ENCODE results near the gene CRYGC.
"Not testable (repeated sequence)": the region's sequence is repeated elsewhere in the genome, so short reads cannot be mapped to it uniquely, and the experiment has no call there.

Gene CRYGC

DNA sequence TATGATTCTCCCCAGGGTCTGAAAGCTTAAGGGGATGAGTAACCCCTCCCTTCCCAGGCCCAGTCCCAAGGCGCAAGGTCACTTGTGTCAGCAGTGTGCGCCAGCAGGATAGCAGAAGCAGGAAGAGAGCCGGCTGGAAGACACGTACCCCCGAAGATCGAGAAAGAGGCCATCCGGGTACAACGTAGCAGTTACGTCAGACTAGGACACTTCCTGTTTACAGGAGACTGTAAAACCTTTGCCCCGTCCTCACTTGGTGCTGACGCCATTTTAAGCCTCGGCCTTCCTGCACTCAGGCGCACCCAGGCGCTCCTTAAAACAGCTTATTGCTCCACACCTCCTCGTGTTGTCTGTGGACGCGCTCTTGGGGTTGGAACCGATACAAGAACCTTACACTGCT is 9.8 kb upstream of the CRYGC start:
- DNase-seq = no peak
- intact Hi-C loops (cut with DNase I) = no loop called here

DNA sequence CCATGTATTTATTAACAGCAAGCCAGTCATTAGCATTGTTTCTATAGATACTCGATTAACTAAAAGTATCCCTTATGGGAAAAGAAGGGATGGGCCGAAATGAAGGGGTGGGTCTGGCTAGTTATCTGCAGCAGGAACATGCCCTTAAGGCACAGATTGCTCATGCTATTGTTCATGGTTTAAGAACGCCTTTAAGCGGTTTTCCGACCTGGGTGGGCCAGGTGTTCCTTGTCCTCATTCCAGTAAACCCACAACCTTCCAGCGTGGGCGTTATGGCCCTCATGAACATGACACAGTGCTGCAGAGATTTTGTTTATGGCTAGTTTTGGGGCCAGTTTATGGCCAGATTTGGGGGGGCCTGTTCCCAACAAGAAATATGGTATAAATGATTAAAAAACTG is 8.7 kb upstream of the CRYGC start:
- DNase-seq; intact Hi-C loops (cut with DNase I): not testable (repeated sequence)

DNA sequence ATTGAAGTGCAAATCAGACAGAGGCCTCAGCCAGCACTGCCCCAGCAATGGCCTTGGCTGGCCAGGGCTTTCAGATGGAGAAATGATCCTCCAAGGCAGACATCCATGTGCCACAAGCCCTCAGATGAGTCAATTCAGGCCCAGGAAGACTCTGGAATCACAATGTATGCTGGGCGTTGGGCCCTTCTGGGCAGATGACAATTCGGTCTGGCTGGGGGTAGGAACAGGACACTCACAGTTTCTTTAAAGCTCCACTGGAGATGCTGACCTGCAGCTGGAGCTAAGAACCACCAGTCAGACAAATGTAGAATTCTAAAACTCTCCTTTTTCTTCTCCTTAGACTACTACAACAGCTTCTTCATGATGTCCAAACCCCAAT is 7.1 kb upstream of the CRYGC start:
- intact Hi-C loops (cut with DNase I) = no loop called here

DNA sequence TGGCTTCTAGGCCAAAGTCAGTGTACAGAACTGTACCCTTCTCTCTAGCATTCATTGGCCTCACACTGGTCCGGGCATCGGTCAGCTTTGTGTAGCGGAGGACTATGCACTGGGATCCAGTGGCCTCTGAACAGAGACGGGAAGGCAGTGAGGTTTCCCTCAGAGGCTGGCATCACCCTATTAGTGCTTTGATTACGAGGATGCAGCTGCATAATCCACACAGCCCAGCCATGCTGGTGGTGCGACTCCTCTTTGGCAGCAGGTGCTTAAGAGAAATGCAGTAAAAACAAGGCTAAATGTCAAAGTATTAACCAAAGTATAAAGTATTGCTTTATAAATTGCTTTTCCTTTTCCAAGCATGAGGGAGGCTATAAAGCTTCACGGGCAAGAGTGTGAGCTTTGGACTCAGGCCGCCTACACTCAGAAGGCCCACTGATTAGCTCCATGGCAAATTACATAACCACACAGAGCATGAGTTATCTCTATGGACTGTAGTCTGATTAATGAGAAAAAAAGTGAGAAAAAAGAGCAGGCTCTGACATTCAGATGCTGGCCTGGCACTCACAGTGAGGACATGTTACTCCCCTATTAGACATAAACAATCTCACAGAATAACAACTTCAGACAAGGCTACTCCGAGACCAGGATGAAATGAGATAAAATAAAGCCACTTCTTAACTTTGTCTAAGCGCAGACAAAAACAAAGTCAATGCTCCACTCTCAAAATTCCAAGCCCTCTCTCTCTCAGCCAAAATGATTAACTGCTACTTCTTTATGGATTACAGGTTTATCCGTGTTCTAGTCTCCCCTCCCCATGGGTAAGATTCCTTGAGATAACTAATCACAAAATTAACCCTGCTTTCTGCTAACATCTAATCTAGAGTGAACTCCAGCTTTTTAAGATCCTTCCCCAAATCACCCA is 6.4 kb upstream of the CRYGC start:
- intact Hi-C loops (cut with DNase I) = no loop called here
- no peak for DNase-seq

More for the DNA sequence above, 7.1 kb upstream of the CRYGC start:
- no peak for DNase-seq

DNA sequence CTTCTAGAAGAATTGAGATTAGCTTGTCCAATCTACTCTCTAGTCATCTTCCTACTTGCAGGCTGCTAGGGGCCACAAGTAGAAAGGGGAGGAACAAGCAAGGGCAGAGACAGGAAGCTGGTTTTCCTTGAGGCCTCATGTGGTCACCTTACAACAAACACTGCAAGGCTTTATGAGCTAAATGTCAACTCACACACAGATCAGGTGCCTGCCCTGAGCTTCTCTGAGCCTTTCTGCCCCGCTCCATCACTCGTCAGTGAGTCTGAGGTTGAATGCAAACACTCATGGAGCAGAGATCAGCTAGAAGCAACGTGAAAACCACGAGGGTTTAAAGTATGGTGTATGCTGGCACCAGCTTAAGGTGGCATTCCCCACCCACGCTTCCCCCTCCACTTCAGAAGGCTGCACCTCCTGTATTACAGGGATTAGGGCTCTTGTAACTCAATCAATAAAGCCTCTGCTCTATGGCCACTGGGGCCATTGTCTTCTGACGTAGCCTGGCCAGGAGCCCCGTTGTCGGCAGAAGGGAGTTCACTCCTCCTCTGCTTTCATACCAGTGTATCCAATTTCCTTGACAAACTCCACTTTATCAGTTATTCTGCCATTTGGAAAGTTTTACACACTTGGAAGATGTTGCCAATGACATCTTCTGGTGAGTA is 5.4 kb upstream of the CRYGC start:
- no peak for DNase-seq
- intact Hi-C loops (cut with DNase I) = no loop called here

DNA sequence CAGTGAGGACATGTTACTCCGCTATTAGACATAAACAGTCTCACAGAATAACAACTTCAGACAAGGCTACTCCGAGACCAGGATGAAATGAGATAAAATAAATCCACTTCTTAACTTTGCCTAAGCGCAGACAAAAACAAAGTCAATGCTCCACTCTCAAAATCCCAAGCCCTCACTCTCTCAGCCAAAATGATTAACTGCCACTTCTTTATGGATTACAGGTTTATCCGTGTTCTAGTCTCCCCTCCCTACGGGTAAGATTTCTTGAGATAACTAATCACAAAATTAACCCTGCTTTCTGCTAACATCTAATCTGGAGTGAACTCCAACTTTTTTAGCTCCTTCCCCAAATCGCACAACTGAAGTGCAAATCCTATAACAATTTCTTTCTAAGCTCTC is 1.1 kb upstream of the CRYGC start:
- intact Hi-C loops (cut with DNase I) = no loop called here
- no peak for DNase-seq

DNA sequence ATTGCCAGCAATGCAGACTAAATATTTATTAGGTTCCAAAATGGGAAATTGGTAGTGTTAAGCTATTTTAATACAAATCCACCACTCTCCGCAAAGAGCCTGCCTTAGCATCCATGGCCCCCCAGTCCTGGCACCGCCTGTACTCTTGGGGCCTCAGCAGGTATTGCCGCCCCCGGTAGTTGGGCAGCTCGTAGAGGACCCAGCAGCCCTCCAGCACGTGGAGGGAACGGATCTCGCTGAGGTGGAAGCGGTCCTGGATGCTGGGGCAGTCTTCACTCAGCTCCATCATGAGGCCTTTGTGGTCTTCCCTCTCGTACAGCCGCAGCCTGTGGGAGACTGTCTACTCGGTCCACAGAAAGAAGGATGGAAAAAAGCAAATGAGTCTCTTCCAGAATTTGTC is 1.5 kb downstream of the CRYGC start:
- no peak for DNase-seq
- intact Hi-C loops (cut with DNase I) = no loop called here

DNA sequence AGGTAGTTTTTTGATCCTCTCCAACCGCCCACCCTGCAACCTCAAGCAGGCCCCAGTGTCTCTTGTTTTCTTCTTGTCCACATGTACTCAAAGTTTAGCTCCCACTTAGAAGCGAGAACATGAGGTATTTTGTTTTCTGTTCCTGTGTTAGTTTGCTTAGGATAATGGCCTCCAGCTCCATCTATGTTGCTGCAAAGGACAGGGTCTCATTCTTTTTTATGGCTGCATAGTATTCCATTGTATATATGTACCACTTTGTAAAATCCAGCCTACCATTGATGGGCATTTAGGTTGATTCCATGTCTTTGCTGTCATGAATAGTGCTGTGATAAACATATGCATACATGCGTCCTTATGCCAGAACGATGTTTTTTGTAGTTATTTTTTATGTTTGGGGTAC is 2.5 kb downstream of the CRYGC start:
- intact Hi-C loops (cut with DNase I) = no loop called here
- DNase-seq = no peak

DNA sequence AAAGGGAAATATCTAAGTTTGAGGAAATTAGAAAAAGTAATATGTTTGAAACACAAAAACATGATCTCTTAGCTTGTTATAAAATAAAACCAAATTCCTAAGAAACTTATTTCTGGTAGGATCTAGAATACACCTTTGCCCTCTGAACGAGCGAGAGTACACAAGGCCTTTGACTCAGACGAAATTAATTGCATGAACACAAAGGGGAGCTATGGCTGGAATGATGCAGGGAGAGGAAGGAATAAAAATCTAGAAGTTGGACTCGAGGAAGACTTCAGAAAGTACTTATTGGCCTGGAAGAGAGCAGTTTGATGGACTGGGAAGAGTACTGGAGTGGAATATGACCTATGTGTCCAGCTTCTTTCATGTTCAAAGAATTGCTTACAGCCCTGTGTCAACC is 4.4 kb downstream of the CRYGC start:
- intact Hi-C loops (cut with DNase I) = no loop called here
- DNase-seq = no peak

DNA sequence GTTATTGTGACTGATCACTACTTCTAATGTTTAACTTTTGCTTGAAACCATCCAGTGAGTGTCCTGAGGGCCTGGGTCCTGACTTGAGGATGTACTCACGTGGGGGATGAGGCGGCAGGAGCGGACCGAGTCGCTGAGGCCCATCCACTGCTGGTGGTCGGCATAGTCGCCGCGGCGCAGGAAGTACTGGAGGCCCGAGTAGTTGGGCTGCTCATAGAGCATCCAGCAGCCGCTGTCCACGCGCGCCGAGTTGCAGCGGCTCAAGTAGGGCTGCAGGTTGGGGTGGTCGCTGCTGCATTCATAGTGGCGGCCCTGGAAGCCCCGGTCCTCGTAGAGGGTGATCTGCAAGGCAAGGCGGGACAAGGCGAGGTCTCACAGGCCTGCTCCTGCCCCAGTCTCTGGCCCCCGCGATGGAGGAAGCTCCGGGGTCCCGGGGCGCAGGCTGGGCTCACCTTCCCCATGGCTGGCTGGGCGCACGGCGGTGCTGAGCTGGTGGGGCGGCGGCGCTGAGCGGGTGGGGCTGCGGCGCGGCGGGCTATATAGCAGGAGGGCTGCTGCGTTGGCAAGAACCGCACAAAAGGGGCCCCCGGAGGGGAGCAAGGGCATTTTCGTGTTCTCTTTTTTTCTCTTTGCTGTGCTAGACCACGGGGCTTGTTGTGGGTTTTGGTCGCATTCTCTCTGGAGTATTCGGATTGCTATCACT is 5.5 kb downstream of the CRYGC start, which contains the start of gene CRYGD:
TSS of gene CRYGD (minus strand) at position 512 of the 703 bp plus-strand sequence. CDS start at position 461, 51 bp downstream.
- intact Hi-C loops (cut with DNase I) = not testable (repeated sequence)
- peak in 6 of 10 donors; percentile 14 to 87 (median 28) for DNase-seq

DNA sequence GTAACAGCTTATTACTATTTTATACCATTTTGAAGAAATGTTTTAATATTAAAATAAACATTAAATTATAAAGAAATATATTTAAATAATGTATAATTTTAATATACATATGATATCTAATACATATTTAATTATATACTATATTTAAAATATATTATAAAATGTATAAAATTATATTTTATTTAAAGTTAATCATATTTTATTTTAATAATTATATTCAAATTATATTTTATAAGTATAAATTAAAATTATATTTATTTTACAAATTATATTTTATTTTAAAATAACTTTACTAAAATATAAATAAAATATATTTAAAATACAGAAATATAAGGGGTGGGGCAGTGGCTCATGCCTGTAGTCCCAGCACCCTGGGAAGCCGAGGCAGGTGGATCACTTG is 7.4 kb downstream of the CRYGC start:
- no peak for DNase-seq
- intact Hi-C loops (cut with DNase I) = no loop called here

DNA sequence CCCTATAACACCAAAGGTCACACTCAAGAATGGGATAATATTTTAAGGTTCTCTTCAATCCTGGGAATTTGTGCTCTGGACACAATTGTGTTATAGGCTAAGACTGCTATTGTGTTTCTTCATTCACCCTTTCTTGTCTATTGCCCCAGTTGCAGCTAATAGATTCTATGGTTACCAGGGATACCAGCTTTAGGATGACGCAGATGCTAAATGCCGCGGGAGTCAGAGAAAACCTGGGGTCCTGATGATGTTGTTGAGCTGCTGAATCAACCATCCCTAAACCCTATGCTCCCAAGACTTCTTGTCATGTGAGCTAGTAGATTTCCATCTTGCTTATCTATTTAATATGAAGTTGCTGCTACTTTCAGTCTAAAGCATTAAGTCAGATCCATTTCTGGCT is 10.7 kb downstream of the CRYGC start:
- intact Hi-C loops (cut with DNase I) = no loop called here
- no peak for DNase-seq

DNA sequence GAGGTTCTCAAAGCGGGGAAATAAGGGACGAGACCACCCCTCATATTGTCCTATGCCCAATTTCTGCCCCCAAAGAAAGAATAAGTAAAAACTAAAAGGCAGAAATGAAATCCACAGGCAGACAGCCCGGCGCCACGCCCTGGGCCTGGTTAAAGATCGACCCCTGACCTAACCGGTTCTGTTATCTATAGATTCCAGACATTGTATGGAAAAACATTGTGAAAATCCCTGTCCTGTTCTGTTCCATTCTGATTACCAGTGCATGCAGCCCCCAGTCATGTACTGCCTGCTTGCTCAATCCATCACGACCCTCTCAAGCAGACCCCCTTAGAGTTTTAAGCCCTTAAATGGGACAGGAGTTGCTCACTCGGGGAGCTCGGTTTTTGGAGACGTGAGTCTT is 12.2 kb downstream of the CRYGC start:
- intact Hi-C loops (cut with DNase I); DNase-seq: not testable (repeated sequence)

DNA sequence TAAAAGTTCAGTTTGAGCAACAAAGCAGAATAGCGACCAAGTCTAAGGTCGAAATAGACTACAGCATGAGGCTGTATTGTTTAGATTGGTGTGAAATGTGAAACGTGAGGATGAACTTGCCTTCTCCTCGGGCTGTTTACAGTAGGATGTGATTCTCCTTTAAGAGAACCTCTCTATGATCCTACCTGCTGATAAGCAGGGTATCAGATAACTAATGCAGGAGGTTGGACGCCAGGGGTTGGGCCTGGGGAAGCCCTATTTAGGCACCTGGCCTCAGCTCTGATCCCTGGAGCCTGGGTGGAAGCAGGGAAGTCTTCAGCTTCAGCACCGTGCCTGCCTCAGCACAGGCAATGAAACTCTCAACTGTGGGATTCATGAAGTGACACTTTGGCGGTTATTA is 16.7 kb downstream of the CRYGC start:
- DNase-seq = no peak
- intact Hi-C loops (cut with DNase I) = no loop called here

DNA sequence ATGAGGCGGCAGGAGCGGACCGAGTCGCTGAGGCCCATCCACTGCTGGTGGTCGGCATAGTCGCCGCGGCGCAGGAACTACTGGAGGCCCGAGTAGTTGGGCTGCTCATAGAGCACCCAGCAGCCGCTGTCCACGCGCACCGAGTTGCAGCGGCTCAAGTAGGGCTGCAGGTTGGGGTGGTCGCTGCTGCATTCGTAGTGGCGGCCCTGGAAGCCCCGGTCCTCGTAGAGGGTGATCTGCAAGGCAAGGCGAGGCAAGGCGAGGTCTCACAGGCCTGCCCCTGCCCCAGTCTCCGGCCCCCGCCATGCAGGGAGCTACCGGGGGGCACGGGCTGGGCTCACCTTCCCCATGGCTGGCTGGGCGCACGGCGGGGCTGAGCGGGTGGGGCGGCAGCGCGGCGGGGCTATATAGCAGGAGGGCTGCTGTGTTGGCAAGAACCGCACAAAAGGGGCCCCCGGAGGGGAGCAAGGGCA is 17.3 kb downstream of the CRYGC start:
- DNase-seq; intact Hi-C loops (cut with DNase I): not testable (repeated sequence)

DNA sequence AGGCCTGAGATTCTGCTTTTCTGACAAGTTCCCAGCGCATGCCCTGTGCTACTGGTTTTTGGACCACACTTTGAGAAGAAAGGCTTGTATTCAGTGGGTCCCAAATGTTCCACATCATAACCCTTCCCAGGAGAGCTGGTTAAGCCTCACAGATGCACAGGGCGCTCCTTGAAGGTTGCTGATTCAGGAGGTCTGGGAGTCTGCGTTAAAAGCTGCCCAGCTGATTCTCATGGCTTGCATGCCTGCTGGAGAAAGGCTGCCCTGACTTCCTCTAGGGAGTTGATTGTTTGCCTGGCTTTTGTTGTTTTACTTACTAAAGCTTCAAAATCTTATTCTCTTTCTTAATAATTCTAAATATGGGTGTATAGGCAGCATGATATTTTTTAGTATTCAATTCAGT is 26.0 kb downstream of the CRYGC start:
- intact Hi-C loops (cut with DNase I) = loop anchor here (2.0 kb wide), 1 partner anchor 151 kb away; the partner anchor contains the start of gene IDH1
- DNase-seq = no peak

DNA sequence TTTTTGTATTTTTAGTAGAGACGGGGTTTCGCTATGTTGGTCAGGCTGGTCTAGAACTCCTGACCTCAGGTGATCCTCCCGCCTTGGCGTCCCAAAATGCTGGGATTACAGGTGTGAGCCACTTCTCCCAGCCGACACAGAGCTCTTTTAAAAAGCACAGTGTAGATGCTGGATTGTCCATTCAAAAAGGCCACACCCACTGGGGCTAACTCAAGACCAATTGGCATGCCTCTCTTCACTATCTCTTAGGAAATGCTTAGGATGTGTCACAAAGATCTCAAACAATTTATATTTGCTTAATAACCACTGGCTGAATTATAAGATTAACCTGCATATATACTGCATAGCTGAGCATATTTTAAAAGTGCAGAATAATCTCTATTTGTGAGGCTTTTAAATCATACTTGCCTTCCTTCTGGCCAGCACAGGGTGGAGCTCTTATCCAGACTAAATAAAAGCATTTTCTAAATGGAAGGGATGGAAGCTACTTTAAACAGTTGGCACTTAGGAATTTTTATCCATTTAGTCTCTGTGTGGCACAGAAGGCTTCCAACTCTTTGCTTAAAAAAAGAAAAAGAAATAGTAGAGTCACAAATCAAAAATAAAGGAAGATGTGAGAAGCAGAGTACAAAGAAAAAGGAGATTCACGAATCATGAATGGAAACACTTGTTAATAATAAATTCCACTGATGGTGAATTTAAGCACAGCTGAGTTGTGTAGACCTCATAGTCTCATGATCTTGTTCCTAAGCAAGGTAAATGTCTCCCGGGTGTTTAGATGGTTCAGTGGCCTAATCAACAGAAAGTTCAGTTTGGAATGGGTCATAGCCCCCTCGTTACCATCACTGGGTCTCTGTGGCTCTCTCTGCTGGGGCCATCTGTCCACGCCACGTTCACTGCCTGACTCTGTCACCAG is 27.7 kb downstream of the CRYGC start:
- peak in 1 of 10 donors; percentile 15 for DNase-seq
- intact Hi-C loops (cut with DNase I) = loop anchor here (2.0 kb wide), 1 partner anchor 153 kb away; the partner anchor contains the start of gene IDH1

DNA sequence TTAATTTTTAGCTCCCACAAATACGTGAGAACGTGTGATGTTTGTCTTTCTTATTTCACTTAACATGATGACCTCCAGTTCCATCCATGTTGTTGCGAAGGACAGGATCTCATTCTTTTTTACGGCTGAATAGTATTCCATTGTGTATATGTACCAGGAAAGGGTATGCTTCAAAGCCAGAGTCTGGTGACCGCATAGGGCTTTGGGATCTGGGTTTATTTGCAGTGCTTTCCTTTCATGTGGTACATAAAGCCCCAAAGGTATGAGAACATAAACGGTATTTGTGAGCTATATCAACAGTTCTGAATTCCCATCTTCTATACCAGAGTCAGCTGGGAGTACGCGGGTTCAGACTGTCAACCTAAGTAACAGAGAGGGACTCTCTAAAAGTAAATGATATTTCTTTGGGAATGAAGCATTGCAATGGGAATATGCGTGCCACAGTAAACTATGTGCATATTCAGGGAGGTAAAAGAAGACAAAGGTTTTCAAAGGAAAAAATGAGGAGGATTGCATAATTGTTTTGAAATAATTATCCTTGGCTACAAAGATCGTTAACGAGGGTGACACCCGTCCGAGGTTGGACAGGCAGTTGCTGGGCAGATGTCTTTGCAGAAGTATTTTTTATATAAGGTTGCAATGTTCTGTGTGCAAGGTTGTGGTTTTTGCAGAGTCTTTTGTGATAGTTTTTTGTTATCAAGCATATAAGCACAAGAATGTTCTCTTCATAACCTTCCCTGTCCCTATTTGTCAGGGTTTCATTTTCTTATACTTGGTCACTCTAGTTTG is 29.8 kb downstream of the CRYGC start:
- intact Hi-C loops (cut with DNase I) = no loop called here
- DNase-seq = no peak

DNA sequence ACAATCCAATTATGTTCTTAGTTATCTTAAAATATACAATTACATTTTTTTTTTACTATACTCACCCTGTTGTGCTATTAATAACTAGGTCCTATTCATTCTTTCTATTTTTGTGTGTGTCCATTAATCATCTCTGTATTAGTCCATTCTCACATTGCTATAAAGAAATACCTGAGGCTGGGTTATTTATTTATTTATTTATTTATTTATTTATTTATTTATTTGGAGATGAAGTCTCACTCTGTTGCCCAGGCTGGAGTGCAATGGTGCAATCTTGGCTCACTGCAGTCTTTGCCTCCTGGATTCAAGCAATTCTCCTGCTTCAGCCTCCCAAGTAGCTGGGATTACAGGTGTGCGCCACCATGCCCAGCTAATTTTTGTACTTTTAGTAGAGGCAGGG is 30.9 kb downstream of the CRYGC start:
- DNase-seq; intact Hi-C loops (cut with DNase I): not testable (repeated sequence)
